GM12878 (cell line): ENCODE results near the gene ATRNL1. TPM values are rescaled to one million over a fixed set of nuclear protein-coding genes. Genes with fewer than 3 reads are reported as not detected.
"Not testable (repeated sequence)": the region's sequence is repeated elsewhere in the genome, so short reads cannot be mapped to it uniquely, and the experiment has no call there.

Source experiments
- ATAC-seq: fragments of 200-7000 bp; cut with Tn5 transposase; 3 replicates; pipeline ENCODE4 v1.9.1; 2020; ENCODE audit warnings: mild to moderate bottlenecking, moderate library complexity
- BruUV-seq: library from RNA; stranded (reverse); fragments of 400-500 nt; replicated peaks from 2 replicates; lab custom pipeline; 2021; lab: Mats Ljungman, UMichigan
- CTCF ChIA-PET: fragments of 300-600 bp; sonication (Branson Sonifier 250); formaldehyde crosslinking; extraction: SDS; loops from one replicate; lab custom pipeline; 2021; ENCODE audit warnings: inconsistent platforms; lab: Yijun Ruan, JAX
- POLR2A ChIA-PET: fragments of 350-600 bp; formaldehyde crosslinking; extraction: SDS; loops from one replicate; lab custom pipeline; 2021; ENCODE audit warnings: inconsistent platforms; lab: Charles Lee
- RAD21 ChIA-PET: fragments of 300-600 bp; sonication (Branson Sonifier 250); formaldehyde crosslinking; loops from one replicate; lab custom pipeline; 2023; ENCODE audit warnings: antibody characterized with exemption; ENCODE audit not compliant: unreplicated experiment; lab: Charles Lee
- SMC1A ChIA-PET: fragments of 300-600 bp; sonication (Branson Sonifier 250); formaldehyde crosslinking; loops from one replicate; lab custom pipeline; 2023; ENCODE audit not compliant: unreplicated experiment, uncharacterized antibody; lab: Charles Lee
- DNase-seq: peaks from one replicate; pipeline ENCODE4 v3.0.0-alpha.2; 2011; ENCODE audit warnings: low read depth, low spot score
- FAIRE-seq: peaks from 3 replicates; lab custom pipeline; 2011; peaks lifted over from hg19 to GRCh38; lab: Jason Lieb, UNC
- H2AFZ ChIP-seq: 2 replicates; pipeline ENCODE4 v1.6.0; 2011; ENCODE audit warnings: low read depth, low read length, control low read depth; ENCODE audit not compliant: control insufficient read depth
- H3K27ac ChIP-seq: 2 replicates; pipeline ENCODE4 v1.5.1; 2011; ENCODE audit warnings: control low read depth; ENCODE audit not compliant: control insufficient read depth, insufficient read depth
- H3K27me3 ChIP-seq, 2 experiments: replicated peaks in 1 of 2; 2 replicates each; pipeline versions ENCODE4 v1.6.0 to v1.6.1; 2011; ENCODE audit warnings: low read length in 1 of 2; ENCODE audit not compliant: control insufficient read depth in 2 of 2, insufficient read depth in 2 of 2
- H3K36me3 ChIP-seq, 2 experiments: 2 replicates each; pipeline ENCODE4 v1.5.1; 2011; ENCODE audit warnings: low read length in 1 of 2; ENCODE audit not compliant: control insufficient read depth in 2 of 2, insufficient read depth in 2 of 2
- H3K4me1 ChIP-seq: 2 replicates; pipeline ENCODE4 v1.6.1; 2011; ENCODE audit warnings: mild to moderate bottlenecking, low read length, moderate library complexity, mixed read lengths; ENCODE audit not compliant: control insufficient read depth, insufficient read depth
- H3K4me2 ChIP-seq: 2 replicates; pipeline ENCODE4 v1.6.0; 2011; ENCODE audit warnings: control low read depth; ENCODE audit not compliant: control insufficient read depth, insufficient read depth
- H3K4me3 ChIP-seq: fragments of 200-600 bp; sonication (generic); 2 replicates; pipeline ENCODE4 v1.5.1; 2016
- H3K79me2 ChIP-seq: 2 replicates; pipeline ENCODE4 v1.6.0; 2011; ENCODE audit warnings: low read length; ENCODE audit not compliant: control insufficient read depth, insufficient read depth
- H3K9ac ChIP-seq: 2 replicates; pipeline ENCODE4 v1.8.0; 2011; ENCODE audit warnings: low read length, control low read depth, mixed read lengths; ENCODE audit not compliant: control insufficient read depth, insufficient read depth
- H3K9me3 ChIP-seq: replicated peaks from 3 replicates; pipeline ENCODE4 v1.5.1; 2011; ENCODE audit warnings: mild to moderate bottlenecking, low read length; ENCODE audit not compliant: control insufficient read depth, insufficient read depth
- H4K20me1 ChIP-seq: 2 replicates; pipeline ENCODE4 v1.6.0; 2011; ENCODE audit not compliant: control insufficient read depth, insufficient read depth
- WGBS: methylation state at CpG from one replicate; pipeline ENCODE4 v1.1.6; 2016; ENCODE audit warnings: low lambda C conversion rate; ENCODE audit not compliant: insufficient replicate concordance, insufficient coverage; ENCODE audit errors: missing lambda C conversion rate; 5-methylcytosine and 5-hydroxymethylcytosine counted together
- in situ Hi-C: fragments of 300-500 bp; cut with MboI; formaldehyde crosslinking; loops from 9 replicates; pipeline ENCODE4 v1.14.3; 2018; ENCODE audit warnings: mixed read lengths
- intact Hi-C: fragments of 100-400 bp; cut with micrococcal nuclease; formaldehyde crosslinking; loops from one replicate; pipeline ENCODE4 v1.14.2; 2022; ENCODE audit not compliant: unreplicated experiment
- polyA plus RNA-seq, 11 experiments: library from polyadenylated mRNA; depleted of rRNA in 4 of 11; unstranded in 6 of 11; stranded (reverse) in 5 of 11; fragments of >200 nt; fragmentation: Nextera tagmentation in 4 of 11; fragmentation: Illumina TruSeq in 1 of 11; extraction: Ambion mirVana in 4 of 11; extraction: Trizol in 1 of 11; gene quantifications; 1 replicate in 1 of 11; 2 replicates in 10 of 11; pipeline versions ENCODE4 v1.2.1 to v1.2.3, GENCODE V29; 2011 to 2016; ENCODE audit warnings: inconsistent platforms in 2 of 11, missing spikeins in 2 of 11, low read depth in 1 of 11
- total RNA-seq, 4 experiments: library from RNA; depleted of rRNA in 3 of 4; stranded (reverse); fragments of >200 nt in 3 of 4; fragmentation: Illumina TruSeq in 1 of 4; extraction: Trizol in 1 of 4; gene quantifications; 2 replicates each; pipeline versions ENCODE4 v1.2.1 to v1.2.3, GENCODE V29; 2013 to 2021

ATRNL1 gene
- total and polyA plus RNA-seq, 10 of the 15 experiments (the other 5 are each of a cell fraction or from before 2014, with no cell fraction given) = 0.03 to 1.4 (median 0.34) TPM

- CTCF ChIA-PET, H3K4me1 ChIP-seq, H3K36me3 ChIP-seq, H3K4me3 ChIP-seq, H2AFZ ChIP-seq, H3K27me3 ChIP-seq, H3K4me2 ChIP-seq, H3K79me2 ChIP-seq, DNase-seq, RAD21 ChIA-PET, H3K9me3 ChIP-seq, intact Hi-C loops, BruUV-seq, FAIRE-seq, ATAC-seq, in situ Hi-C loops, POLR2A ChIA-PET, H4K20me1 ChIP-seq, H3K27ac ChIP-seq, H3K9ac ChIP-seq, SMC1A ChIA-PET: not testable (repeated sequence)
These were observed 434.5 kb downstream of the ATRNL1 start for GRCh38 chr10:115527682-115528081.

GRCh38 chr10:115536401-115536800 is 443.2 kb downstream of the ATRNL1 start:
- ATAC-seq, H3K27ac ChIP-seq, H4K20me1 ChIP-seq, intact Hi-C loops, DNase-seq, FAIRE-seq, H3K9ac ChIP-seq, H3K27me3 ChIP-seq, BruUV-seq, H3K4me3 ChIP-seq, in situ Hi-C loops, H3K79me2 ChIP-seq, H3K4me1 ChIP-seq, H2AFZ ChIP-seq, H3K9me3 ChIP-seq, H3K4me2 ChIP-seq, POLR2A ChIA-PET, SMC1A ChIA-PET, H3K36me3 ChIP-seq, RAD21 ChIA-PET, CTCF ChIA-PET: not testable (repeated sequence)
- 63% methylated on average over 17 of the region's 18 CpGs for WGBS
